K562 (cell line): Measurements from ENCODE around the gene CD52. TPM values are rescaled to one million over a fixed set of nuclear protein-coding genes. Genes with fewer than 3 reads are reported as not detected.

Experiments used
- ATAC-seq: fragments of 200-7000 bp; cut with Tn5 transposase; 3 replicates; pipeline ENCODE4 v1.9.1; 2020; ENCODE audit warnings: moderate library complexity
- BruUV-seq: library from RNA; stranded (reverse); fragments of 400-500 nt; replicated peaks from 2 replicates; lab custom pipeline; 2021; lab: Mats Ljungman, UMichigan
- CTCF ChIA-PET: fragments of 300-600 bp; formaldehyde crosslinking; extraction: SDS; loops from one replicate; lab custom pipeline; 2021; ENCODE audit warnings: low intra/inter-chr PET ratio; lab: Yijun Ruan, JAX
- POLR2A ChIA-PET: fragments of 300-600, 350-650 bp; sonication (Branson Sonifier 250); formaldehyde crosslinking; extraction: SDS; loops from one replicate; lab custom pipeline; 2021; ENCODE audit warnings: antibody characterized with exemption, inconsistent platforms; lab: Yijun Ruan, JAX
- DNase-seq, 4 experiments: peaks; one replicate each; pipeline versions ENCODE4 v3.0.0 to v3.0.0-alpha.2; 2011 to 2018; ENCODE audit warnings: low spot score in 3 of 4, mixed read lengths in 3 of 4; ENCODE audit errors: extremely low read depth in 1 of 4
- FAIRE-seq: peaks from 2 replicates; lab custom pipeline; 2011; peaks lifted over from hg19 to GRCh38; lab: Jason Lieb, UNC
- H2AFZ ChIP-seq: 2 replicates; pipeline ENCODE4 v1.6.0; 2011; ENCODE audit warnings: low read depth, low read length, control low read depth, inconsistent platforms
- H3K27ac ChIP-seq: fragments of 200-600 bp; 3 replicates; pipeline ENCODE4 v1.8.0; 2011; ENCODE audit warnings: low read depth, mild to moderate bottlenecking, control low read depth, inconsistent platforms, low read length, moderate library complexity, mixed read lengths; ENCODE audit errors: extremely low read depth
- H3K27me3 ChIP-seq, 2 experiments: fragments of 300-600 bp in 1 of 2; 2 replicates in 1 of 2; 3 replicates in 1 of 2; pipeline versions ENCODE4 v1.6.0 to v1.8.0; 2011; ENCODE audit warnings: inconsistent platforms in 2 of 2, low read length in 2 of 2, mild to moderate bottlenecking in 1 of 2, mixed read lengths in 1 of 2, moderate library complexity in 1 of 2; ENCODE audit not compliant: control insufficient read depth in 2 of 2, insufficient read depth in 2 of 2
- H3K36me3 ChIP-seq: fragments of 300-600 bp; 3 replicates; pipeline ENCODE4 v1.8.0; 2011; ENCODE audit warnings: mild to moderate bottlenecking, low read length, inconsistent platforms; ENCODE audit not compliant: control insufficient read depth, insufficient read depth
- H3K4me1 ChIP-seq, 2 experiments: fragments of 200-600 bp in 1 of 2; replicated peaks in 1 of 2; 2 replicates in 1 of 2; 3 replicates in 1 of 2; pipeline versions ENCODE4 v1.5.1 to v1.8.0; 2011; ENCODE audit warnings: inconsistent platforms in 2 of 2, low read length in 2 of 2, mild to moderate bottlenecking in 1 of 2, mixed read lengths in 1 of 2, moderate library complexity in 1 of 2; ENCODE audit not compliant: control insufficient read depth in 2 of 2, insufficient read depth in 2 of 2
- H3K4me2 ChIP-seq: 2 replicates; pipeline ENCODE4 v1.6.1; 2011; ENCODE audit warnings: low read length, control low read depth, inconsistent platforms, mixed read lengths; ENCODE audit not compliant: insufficient read depth
- H3K4me3 ChIP-seq: fragments of 200-600 bp; sonication (generic), shearing (Covaris generic); 2 replicates; pipeline ENCODE4 v1.5.1; 2016; ENCODE audit warnings: control low read depth, inconsistent platforms
- H3K79me2 ChIP-seq: fragments of 200-600 bp; 3 replicates; pipeline ENCODE4 v1.8.0; 2011; ENCODE audit warnings: low read length, inconsistent platforms; ENCODE audit not compliant: control insufficient read depth, insufficient read depth
- H3K9ac ChIP-seq, 2 experiments: 2 replicates each; pipeline versions ENCODE4 v1.6.0 to v1.6.1; 2011; ENCODE audit warnings: low read depth in 2 of 2, low read length in 2 of 2, control low read depth in 1 of 2, inconsistent platforms in 1 of 2, mild to moderate bottlenecking in 1 of 2, mixed read lengths in 1 of 2; ENCODE audit not compliant: insufficient read depth in 1 of 2
- H3K9me1 ChIP-seq: one replicate; pipeline ENCODE4 v1.6.0; 2011; ENCODE audit warnings: inconsistent platforms, mild to moderate bottlenecking, low read length, moderate library complexity; ENCODE audit not compliant: control insufficient read depth, insufficient read depth
- H3K9me3 ChIP-seq: replicated peaks from 2 replicates; pipeline ENCODE4 v1.5.1; 2011; ENCODE audit warnings: low read depth, low read length, inconsistent platforms; ENCODE audit not compliant: control insufficient read depth, insufficient read depth
- H4K20me1 ChIP-seq: replicated peaks from 2 replicates; pipeline ENCODE4 v1.6.1; 2011; ENCODE audit warnings: low read length, inconsistent platforms, mixed read lengths; ENCODE audit not compliant: control insufficient read depth, insufficient read depth
- CBX2 ChIP-seq: fragments of 200-600 bp; sonication (generic); IDR thresholded peaks from one replicate; pipeline ENCODE4 v1.6.1; 2012; ENCODE audit warnings: mild to moderate bottlenecking, low read length, inconsistent platforms; ENCODE audit not compliant: insufficient read depth, poor library complexity, severe bottlenecking
- GATAD2B ChIP-seq: fragments of 450-650 bp; IDR thresholded peaks from 2 replicates; pipeline ENCODE4 v1.6.1; 2017; ENCODE audit warnings: mild to moderate bottlenecking, borderline replicate concordance
- SUPT5H ChIP-seq: fragments of 450-650 bp; IDR thresholded peaks from 2 replicates; pipeline ENCODE4 v1.6.1; 2016
- ZNF444 ChIP-seq: fragments of 250-450 bp; sonication (Bioruptor Pico); IDR thresholded peaks from 2 replicates; pipeline ENCODE4 v1.4.0; 2020; ENCODE audit warnings: mild to moderate bottlenecking, moderate library complexity
- ZNF639 ChIP-seq, 2 experiments: fragments of 200-800 bp in 1 of 2; sonication (Bioruptor generic) in 1 of 2; sonication (generic) in 1 of 2; formaldehyde crosslinking in 1 of 2; IDR thresholded peaks in 1 of 2; conservative IDR thresholded peaks in 1 of 2; 2 replicates each; pipeline versions ENCODE4 v1.5.0 to v1.6.1; 2016 to 2020; ENCODE audit warnings: missing compliant biosample characterization in 1 of 2, missing genetic modification characterization in 1 of 2, missing genetic modification reagents in 1 of 2
- ZNF668 ChIP-seq: fragments of 250-450 bp; sonication (Bioruptor Pico); IDR thresholded peaks from 2 replicates; pipeline ENCODE4 v1.8.0; 2022; ENCODE audit warnings: mild to moderate bottlenecking, inconsistent platforms
- WGBS: fragments of 100-300 bp; shearing (Covaris generic); methylation state at CpG from one replicate; pipeline ENCODE4 v1.1.6; 2016; ENCODE audit warnings: low coverage, mixed read lengths; ENCODE audit not compliant: insufficient coverage; ENCODE audit errors: missing lambda C conversion rate; 5-methylcytosine and 5-hydroxymethylcytosine counted together
- in situ Hi-C: fragments of 300-500 bp; cut with MboI; formaldehyde crosslinking; loops from 4 replicates; pipeline ENCODE4 v1.15.0; 2018; ENCODE audit warnings: inconsistent platforms, mixed read lengths
- intact Hi-C: fragments of 100-400 bp; cut with micrococcal nuclease; formaldehyde crosslinking; loops from 2 replicates; pipeline ENCODE4 v1.14.2; 2022
- polyA plus RNA-seq, 8 experiments: library from polyadenylated mRNA; depleted of rRNA in 4 of 8; stranded (reverse) in 5 of 8; unstranded in 3 of 8; fragments of >200 nt; fragmentation: Nextera tagmentation in 2 of 8; fragmentation: Illumina TruSeq in 1 of 8; extraction: Ambion mirVana in 2 of 8; extraction: Trizol in 1 of 8; gene quantifications; 2 replicates each; pipeline versions ENCODE4 v1.2.1 to v1.2.3, GENCODE V29; 2011 to 2014; ENCODE audit warnings: inconsistent platforms in 1 of 8, missing spikeins in 1 of 8
- total RNA-seq, 7 experiments: library from RNA; depleted of rRNA in 6 of 7; stranded (reverse); fragments of >200 nt in 6 of 7; fragmentation: Illumina TruSeq in 2 of 7; extraction: Trizol in 2 of 7; gene quantifications; 2 replicates each; pipeline versions ENCODE4 v1.2.1 to v1.2.3, GENCODE V29; 2011 to 2021; ENCODE audit warnings: low replicate concordance in 1 of 7

Gene CD52
- total and polyA plus RNA-seq, 9 of the 15 experiments (the other 6 are each of a cell fraction or from before 2014, with no cell fraction given): 34.9 to 488 (median 173) TPM

- TF ChIP-seq ZNF639 (CRISPR knock-in tag; conservative IDR thresholded peaks at IDR 0.05 in 1 of 2, IDR thresholded peaks at IDR 0.05 in 1 of 2) (no peak), SUPT5H (no peak), CBX2 (no peak)
- TF ChIP-seq, all 486 proteins: peak for 0
These were observed 26.6 kb downstream of the CD52 start (continued) for GRCh38 chr1:26344147-26344920.

- no peak for DNase-seq
- Histone ChIP-seq H4K20me1 (no peaks in the 10 kb centered on the region), H3K4me1 (peaks cover 8 to 20% of the 10 kb centered on the region in 2 experiments), H3K27ac (no peak overlapping the region), H3K79me2 (no peaks in the 10 kb centered on the region), H3K9me1 (no peaks in the 10 kb centered on the region), H3K4me2 (no peak overlapping the region), H3K9me3 (no peaks in the 10 kb centered on the region), H3K27me3 (no peaks in the 10 kb centered on the region), H3K36me3 (no peaks in the 10 kb centered on the region), H2AFZ (no peak overlapping the region), H3K9ac (peak overlapping the region in 1 of 2 experiments; percentile 31; a peak in 2 of 4 replicates), H3K4me3 (no peak overlapping the region)
- in situ Hi-C loops (no loop called here), intact Hi-C loops (no loop called here)
- ATAC-seq: peak; percentile 21; the same call in 1 of the 3 replicates
- ChIA-PET POLR2A (interaction anchor here (1.4 to 4.0 kb wide), 2 partner anchors 8 to 17 kb away, joined by 3 to 24 read pairs; no protein-coding TSS in a partner anchor), CTCF (no interaction called here)
- WGBS: 56% methylated on average over 15 of the region's 15 CpGs
- BruUV-seq: no TSS peak
- no peak for FAIRE-seq
- TF ChIP-seq GATAD2B (no peak), ZNF444 (CRISPR knock-in tag) (no peak), ZNF668 (CRISPR knock-in tag) (no peak)
These were observed 28.0 kb downstream of the CD52 start for GRCh38 chr1:26345718-26346117.
